HG03565 (cell line): ENCODE data around the gene CDK14.

Experiments used
- ATAC-seq: cut with Tn5 transposase; IDR thresholded peaks from one replicate; pipeline ENCODE4 v1.9.1; 2021; ENCODE audit warnings: mild to moderate bottlenecking, moderate library complexity; ENCODE audit not compliant: unreplicated experiment

The CDK14 gene

DNA sequence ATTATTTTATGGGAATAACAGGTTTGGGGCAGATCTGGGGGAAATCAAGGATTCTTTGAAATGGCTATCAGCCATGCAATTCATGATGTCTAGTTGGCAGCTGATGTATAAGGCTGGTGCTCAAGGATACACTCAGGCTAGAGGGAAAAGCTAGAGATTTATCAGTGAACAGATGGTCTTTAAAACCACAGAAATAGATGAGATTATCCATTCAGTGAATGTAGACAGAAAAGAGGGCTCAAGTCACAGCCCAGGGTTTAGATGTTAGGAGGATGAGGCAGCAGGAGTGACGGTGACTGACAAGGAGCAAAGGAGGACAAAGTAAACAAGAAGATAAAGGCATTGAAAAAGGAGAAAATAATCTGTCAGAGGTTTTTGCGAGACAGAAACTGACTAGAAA is 238.7 kb downstream of the CDK14 start:
- no peak for ATAC-seq

DNA sequence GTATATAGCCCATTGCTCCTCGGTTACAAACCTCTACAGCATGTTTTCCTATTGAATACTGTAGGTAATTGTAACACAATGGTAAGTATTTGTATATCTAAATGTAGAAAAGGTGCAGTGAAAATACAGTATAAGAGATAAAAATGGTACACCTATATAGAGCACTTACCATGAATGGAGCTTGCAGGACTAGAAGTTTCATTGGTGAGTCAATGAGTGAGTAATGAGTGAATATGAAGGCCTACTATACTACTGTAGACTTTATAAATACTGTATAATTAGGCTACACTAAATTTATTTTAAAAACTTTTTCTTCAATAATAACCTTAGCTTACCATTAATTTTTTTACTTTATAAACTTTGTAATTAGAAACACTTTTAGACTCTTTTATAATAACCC is 239.7 kb downstream of the CDK14 start:
- ATAC-seq: no peak

GRCh38 chr7:90836937-90837336 is 240.8 kb downstream of the CDK14 start:
- ATAC-seq: no peak

DNA sequence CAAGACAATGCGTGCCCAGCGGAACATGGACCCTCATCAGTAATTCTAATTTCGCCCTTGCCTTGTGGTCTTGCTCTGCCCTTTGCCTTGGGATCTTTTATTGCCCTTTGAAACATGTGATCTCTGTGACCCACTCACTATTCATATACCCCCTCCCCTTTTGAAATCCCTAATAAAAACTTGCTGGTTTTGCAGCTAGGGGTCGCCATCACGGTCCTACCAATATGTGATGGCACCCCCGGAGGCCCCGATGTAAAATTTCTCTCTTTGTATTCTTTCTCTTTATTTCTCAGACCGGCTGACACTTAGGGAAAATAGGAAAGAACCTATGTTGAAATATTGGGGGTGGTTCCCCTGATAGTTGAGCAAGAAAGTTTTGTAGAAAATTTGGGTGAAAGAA is 242.7 kb downstream of the CDK14 start:
- no peak for ATAC-seq

GRCh38 chr7:90839316-90839715 is 243.2 kb downstream of the CDK14 start:
- no peak for ATAC-seq

DNA sequence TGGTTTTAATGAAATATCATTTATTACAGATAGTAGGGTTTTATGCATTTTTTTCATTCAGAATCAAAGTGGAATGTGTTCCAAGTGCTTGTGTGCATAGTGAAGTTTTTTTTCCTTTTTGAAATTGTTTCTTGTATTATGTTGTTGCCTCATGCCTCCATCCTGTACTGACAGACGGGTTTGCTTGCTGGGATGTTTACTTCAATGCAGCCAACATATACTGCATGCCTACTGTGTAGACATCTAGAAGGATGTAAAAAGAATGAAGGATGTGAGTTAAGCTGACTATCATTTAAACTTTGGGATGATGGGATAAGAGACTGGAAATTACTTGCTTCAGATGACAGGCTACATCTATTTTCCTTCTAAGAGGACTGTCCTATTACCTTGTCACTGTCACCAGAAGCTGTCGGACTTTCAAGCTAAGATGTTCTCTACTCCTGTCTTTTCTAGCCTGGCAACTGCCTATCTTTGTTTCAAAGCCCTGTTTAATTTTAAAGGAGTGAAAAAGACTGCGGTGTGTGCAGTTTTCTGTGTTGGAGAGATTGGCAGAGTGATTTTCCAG is 243.7 kb downstream of the CDK14 start:
- no peak for ATAC-seq

- ATAC-seq: no peak
These were observed 245.8 kb downstream of the CDK14 start for GRCh38 chr7:90841759-90842429.

DNA sequence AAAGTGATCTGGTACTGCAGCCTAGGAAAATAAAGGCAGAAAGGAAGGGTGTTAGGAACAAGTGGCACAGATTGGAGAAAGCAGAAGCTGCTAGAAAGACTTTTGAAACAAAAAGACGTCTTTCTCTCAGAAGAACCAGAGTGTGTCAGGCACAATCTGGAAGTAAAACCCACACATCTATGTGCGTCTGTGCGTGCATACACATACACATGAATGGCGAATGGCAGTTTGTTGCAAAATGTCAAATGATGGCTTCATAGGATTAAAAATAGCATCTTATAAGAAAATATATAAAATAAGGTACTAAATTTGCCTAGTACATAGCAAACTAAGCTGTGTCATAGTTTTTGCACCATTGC is 246.3 kb downstream of the CDK14 start:
- no peak for ATAC-seq

DNA sequence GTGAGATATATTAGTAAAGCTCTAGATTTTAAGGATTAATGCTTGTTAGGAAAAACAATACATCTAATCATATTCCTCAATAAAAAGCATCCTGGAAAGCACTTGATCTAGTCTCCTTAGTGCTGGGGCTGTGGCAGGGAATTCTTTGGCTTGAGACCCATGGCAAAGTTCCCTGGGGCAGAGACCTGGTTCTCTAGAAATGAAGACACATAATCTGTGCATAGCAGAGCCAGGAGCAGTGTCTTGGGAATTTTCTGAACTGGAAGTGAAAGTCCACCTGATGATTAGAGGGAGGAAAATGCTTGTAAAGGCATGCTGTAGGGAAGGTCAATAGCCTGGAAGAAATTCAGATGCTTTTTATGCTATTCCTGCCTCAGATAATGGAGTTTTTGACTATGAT is 247.4 kb downstream of the CDK14 start:
- no peak for ATAC-seq

DNA sequence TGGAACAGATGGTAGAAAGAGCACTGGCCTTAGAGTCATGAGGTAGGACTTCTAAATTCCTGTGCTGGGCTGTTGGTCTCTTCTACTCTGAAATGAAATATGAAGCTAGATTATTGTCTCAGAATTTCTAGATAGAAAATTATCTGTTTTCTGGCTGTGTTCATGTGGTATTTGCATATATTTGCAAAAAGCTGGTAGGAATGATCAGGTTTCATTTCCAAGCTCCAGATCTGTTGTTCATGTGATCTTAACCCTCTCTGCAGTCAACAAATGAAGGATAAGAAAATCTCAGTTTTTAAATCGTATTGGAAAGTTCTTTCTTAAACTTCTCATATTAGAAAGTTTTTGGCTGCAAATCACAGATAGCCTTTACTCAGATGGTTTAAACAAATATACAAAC is 248.3 kb downstream of the CDK14 start:
- no peak for ATAC-seq

DNA sequence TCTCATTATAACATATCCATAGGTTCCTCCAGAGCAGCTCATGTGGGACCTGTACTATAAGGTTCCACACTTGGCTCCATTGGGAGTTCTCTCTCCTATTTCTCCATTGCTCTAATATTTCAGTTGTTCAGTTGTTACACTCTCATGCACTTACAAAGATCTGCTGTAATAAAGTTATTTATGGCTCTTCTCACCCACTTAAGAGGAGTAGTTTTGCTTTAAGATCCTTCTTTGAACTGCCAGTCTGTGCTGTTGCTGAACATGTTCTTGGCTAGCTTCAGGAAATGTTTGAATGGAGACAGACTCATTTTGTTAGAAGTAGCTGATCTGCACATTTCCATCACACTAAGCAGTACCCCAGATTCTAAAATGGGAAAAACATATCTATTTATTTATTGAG is 250.1 kb downstream of the CDK14 start:
- no peak for ATAC-seq

DNA sequence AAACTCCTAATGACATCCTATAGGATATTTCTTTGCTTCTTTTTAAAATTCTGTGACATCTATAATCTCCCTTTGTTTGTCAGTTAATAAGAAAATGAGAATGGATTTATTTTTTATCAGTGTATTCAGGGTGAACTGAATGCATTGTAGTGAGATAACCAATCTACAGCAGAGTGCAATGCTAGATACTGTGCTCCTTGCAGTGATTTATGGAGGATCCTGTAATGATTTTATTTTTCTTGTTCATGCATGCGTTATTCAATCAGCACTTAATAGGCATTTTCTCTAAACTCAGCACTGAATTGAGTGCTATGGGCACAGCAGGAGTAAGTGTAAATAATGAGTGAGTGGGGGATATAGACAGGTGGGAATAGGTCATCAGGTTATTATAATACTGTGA is 253.9 kb downstream of the CDK14 start:
- ATAC-seq: no peak

DNA sequence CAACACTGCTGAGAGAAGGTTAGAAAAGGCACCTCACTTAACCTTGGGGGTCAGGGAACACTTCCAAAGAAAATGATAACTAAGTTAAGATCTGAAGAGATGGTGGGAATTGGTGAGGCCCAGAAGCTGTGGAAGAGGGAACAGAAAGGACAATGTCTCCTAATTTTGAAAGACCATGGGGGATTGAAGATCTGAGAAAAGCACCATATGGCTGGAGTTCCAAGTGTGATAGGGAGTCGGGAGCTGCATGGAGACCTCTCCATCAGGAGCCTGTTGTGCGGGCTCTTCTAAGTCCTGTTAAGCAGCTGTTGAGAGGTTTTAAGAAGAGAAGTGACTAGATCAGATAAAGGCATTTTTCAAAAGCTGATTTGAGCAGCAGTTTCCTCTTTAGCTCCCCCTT is 254.3 kb downstream of the CDK14 start:
- ATAC-seq: no peak

- ATAC-seq: no peak
These were observed 257.1 kb downstream of the CDK14 start for GRCh38 chr7:90853205-90853604.

- peak; percentile 49 for ATAC-seq
These were observed 260.4 kb downstream of the CDK14 start for GRCh38 chr7:90856351-90857070.

- no peak for ATAC-seq
These were observed 261.5 kb downstream of the CDK14 start for GRCh38 chr7:90857603-90858002.

GRCh38 chr7:90858546-90858945 is 262.4 kb downstream of the CDK14 start:
- ATAC-seq: peak; percentile 53

- no peak for ATAC-seq
These were observed 263.4 kb downstream of the CDK14 start for GRCh38 chr7:90859521-90859920.

- no peak for ATAC-seq
These were observed 268.0 kb downstream of the CDK14 start for GRCh38 chr7:90864088-90864487.

- no peak for ATAC-seq
These were observed 273.2 kb downstream of the CDK14 start for GRCh38 chr7:90869335-90869734.

DNA sequence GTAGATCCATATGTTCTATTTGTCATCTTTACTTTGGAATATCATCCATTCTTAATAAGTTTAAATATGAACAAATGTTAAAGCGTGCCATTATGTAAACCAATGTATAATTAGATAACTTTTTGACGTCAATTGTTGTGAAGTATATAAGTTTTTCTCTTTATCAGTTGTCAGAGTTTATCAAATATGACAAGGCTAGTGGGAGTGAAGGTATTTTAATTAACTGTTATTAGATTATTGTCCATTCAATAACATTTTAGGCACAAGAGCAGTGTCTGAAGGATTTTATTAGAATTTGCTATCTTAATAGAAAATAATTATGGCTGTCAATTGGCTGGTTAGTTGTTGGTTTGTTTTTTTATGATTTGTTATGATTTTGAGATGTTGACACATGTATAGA is 280.6 kb downstream of the CDK14 start:
- no peak for ATAC-seq

- peak; percentile 53 for ATAC-seq
These were observed 281.1 kb downstream of the CDK14 start for GRCh38 chr7:90877201-90877600.
